H1 (cell line): ENCODE results near the gene VCX3A. TPM values are rescaled to one million over a fixed set of nuclear protein-coding genes. Genes with fewer than 3 reads are reported as not detected.

ENCODE experiments used
- CTCF ChIA-PET: fragments of 300-600 bp; sonication (Branson Sonifier 250); formaldehyde crosslinking; loops from one replicate; lab custom pipeline; 2021; ENCODE audit not compliant: partially characterized antibody; lab: Charles Lee
- POLR2A ChIA-PET: fragments of 300-600 bp; sonication (Branson Sonifier 250); formaldehyde crosslinking; loops from one replicate; lab custom pipeline; 2021; ENCODE audit warnings: inconsistent platforms; ENCODE audit not compliant: partially characterized antibody; lab: Charles Lee
- DNase-seq, 2 experiments: peaks; one replicate each; pipeline versions ENCODE4 v3.0.0 to v3.0.0-alpha.2; 2010 to 2022; ENCODE audit warnings: low spot score in 2 of 2, low read depth in 1 of 2, mixed read lengths in 1 of 2
- FAIRE-seq: peaks from 2 replicates; lab custom pipeline; 2011; peaks lifted over from hg19 to GRCh38; lab: Jason Lieb, UNC
- H2AFZ ChIP-seq: 2 replicates; pipeline ENCODE4 v1.8.1; 2012; ENCODE audit warnings: low read length, inconsistent platforms
- H2AK5ac ChIP-seq: 2 replicates; pipeline ENCODE4 v1.6.1; 2013; ENCODE audit warnings: low read depth, low read length
- H2BK120ac ChIP-seq: replicated peaks from 2 replicates; pipeline ENCODE3; 2013; ENCODE audit warnings: low read depth, low read length, inconsistent platforms
- H2BK12ac ChIP-seq: 2 replicates; pipeline ENCODE4 v1.6.1; 2013; ENCODE audit warnings: low read depth, low read length
- H2BK15ac ChIP-seq: 2 replicates; pipeline ENCODE4 v1.6.1; 2013; ENCODE audit warnings: low read length
- H2BK20ac ChIP-seq: 2 replicates; pipeline ENCODE4 v1.6.1; 2013; ENCODE audit warnings: low read length
- H2BK5ac ChIP-seq: 2 replicates; pipeline ENCODE4 v1.6.1; 2013; ENCODE audit warnings: low read depth, low read length
- H3K14ac ChIP-seq: 2 replicates; pipeline ENCODE4 v1.6.1; 2013; ENCODE audit warnings: inconsistent platforms; ENCODE audit not compliant: insufficient read length
- H3K18ac ChIP-seq: 2 replicates; pipeline ENCODE4 v1.6.1; 2013; ENCODE audit warnings: low read length; ENCODE audit errors: extremely low read depth
- H3K23ac ChIP-seq: 2 replicates; pipeline ENCODE4 v1.6.1; 2013; ENCODE audit warnings: inconsistent platforms; ENCODE audit not compliant: insufficient read length
- H3K23me2 ChIP-seq: 2 replicates; pipeline ENCODE4 v1.6.1; 2013; ENCODE audit warnings: low read depth, low read length
- H3K27ac ChIP-seq: 2 replicates; pipeline ENCODE4 v1.6.1; 2011; ENCODE audit warnings: low read depth, low read length, inconsistent platforms
- H3K27me3 ChIP-seq, 4 experiments: replicated peaks in 1 of 4; 1 replicate in 1 of 4; 2 replicates in 3 of 4; pipeline versions ENCODE4 v1.6.1 to v1.8.1; 2011 to 2013; ENCODE audit warnings: low read length in 3 of 4, mild to moderate bottlenecking in 3 of 4, inconsistent platforms in 2 of 4, mixed read lengths in 2 of 4, moderate library complexity in 1 of 4; ENCODE audit not compliant: control insufficient read depth in 3 of 4, insufficient read depth in 3 of 4; ENCODE audit errors: extremely low read depth in 1 of 4
- H3K36me3 ChIP-seq, 4 experiments: 2 replicates each; pipeline versions ENCODE4 v1.6.1 to v1.8.1; 2011 to 2013; ENCODE audit warnings: mild to moderate bottlenecking in 4 of 4, low read length in 3 of 4, moderate library complexity in 2 of 4, control low read depth in 1 of 4, inconsistent platforms in 1 of 4; ENCODE audit not compliant: insufficient read depth in 4 of 4, control insufficient read depth in 2 of 4
- H3K4ac ChIP-seq: replicated peaks from 2 replicates; pipeline ENCODE3; 2013; ENCODE audit warnings: low read length, low read depth, mixed read lengths, inconsistent platforms; ENCODE audit not compliant: insufficient read length
- H3K4me1 ChIP-seq, 4 experiments: replicated peaks in 1 of 4; 1 replicate in 1 of 4; 2 replicates in 3 of 4; pipeline versions ENCODE4 v1.6.1 to v1.8.1; 2011 to 2013; ENCODE audit warnings: low read length in 3 of 4, inconsistent platforms in 2 of 4, mixed read lengths in 1 of 4; ENCODE audit not compliant: insufficient read depth in 4 of 4, control insufficient read depth in 3 of 4
- H3K4me2 ChIP-seq, 2 experiments: 2 replicates each; pipeline versions ENCODE4 v1.6.1 to v1.8.1; 2011 to 2013; ENCODE audit warnings: low read depth in 2 of 2, low read length in 2 of 2, control low read depth in 1 of 2, inconsistent platforms in 1 of 2, mild to moderate bottlenecking in 1 of 2; ENCODE audit not compliant: insufficient read depth in 1 of 2
- H3K4me3 ChIP-seq, 4 experiments: fragments of 200-600, 300-600 bp in 1 of 4; sonication (generic), shearing (Covaris generic), sonication (Bioruptor Twin) in 1 of 4; 2 replicates each; pipeline versions ENCODE4 v1.5.1 to v1.8.1; 2011 to 2016; ENCODE audit warnings: low read length in 4 of 4, low read depth in 3 of 4, control low read depth in 2 of 4, inconsistent platforms in 2 of 4, mild to moderate bottlenecking in 2 of 4, mixed read lengths in 1 of 4, moderate library complexity in 1 of 4; ENCODE audit not compliant: insufficient read depth in 2 of 4; ENCODE audit errors: extremely low read depth in 1 of 4
- H3K56ac ChIP-seq: replicated peaks from 2 replicates; pipeline ENCODE3; 2013; ENCODE audit warnings: low read depth, mild to moderate bottlenecking, mixed read lengths, low read length, inconsistent platforms; ENCODE audit not compliant: insufficient read length
- H3K79me1 ChIP-seq: 2 replicates; pipeline ENCODE4 v1.6.1; 2013; ENCODE audit warnings: low read depth, low read length, control low read depth
- H3K79me2 ChIP-seq, 2 experiments: 2 replicates each; pipeline versions ENCODE4 v1.6.1 to v1.8.1; 2012 to 2013; ENCODE audit warnings: low read length in 2 of 2, mild to moderate bottlenecking in 2 of 2, inconsistent platforms in 1 of 2; ENCODE audit not compliant: insufficient read depth in 2 of 2, control insufficient read depth in 1 of 2
- H3K9ac ChIP-seq, 4 experiments: replicated peaks in 1 of 4; 1 replicate in 1 of 4; 2 replicates in 3 of 4; pipeline versions ENCODE4 v1.6.1 to v1.8.1; 2011 to 2013; ENCODE audit warnings: low read depth in 3 of 4, low read length in 3 of 4, control low read depth in 2 of 4, mild to moderate bottlenecking in 2 of 4, moderate library complexity in 2 of 4, inconsistent platforms in 1 of 4; ENCODE audit errors: extremely low read depth in 1 of 4
- H3K9me3 ChIP-seq, 2 experiments: 2 replicates each; pipeline versions ENCODE4 v1.6.1 to v1.8.1; 2012 to 2013; ENCODE audit warnings: mild to moderate bottlenecking in 2 of 2, moderate library complexity in 2 of 2, control low read depth in 1 of 2, inconsistent platforms in 1 of 2, low read depth in 1 of 2, low read length in 1 of 2, mixed read lengths in 1 of 2; ENCODE audit not compliant: insufficient read depth in 2 of 2
- H4K20me1 ChIP-seq, 2 experiments: replicated peaks in 1 of 2; 2 replicates each; pipeline versions ENCODE3 to v1.8.1; 2011 to 2013; ENCODE audit warnings: inconsistent platforms in 2 of 2, low read length in 2 of 2, mild to moderate bottlenecking in 1 of 2; ENCODE audit not compliant: insufficient read depth in 2 of 2, control insufficient read depth in 1 of 2
- H4K5ac ChIP-seq: 2 replicates; pipeline ENCODE4 v1.6.1; 2013; ENCODE audit warnings: low read length, low read depth, mixed read lengths, inconsistent platforms; ENCODE audit not compliant: insufficient read length
- H4K8ac ChIP-seq: 2 replicates; pipeline ENCODE4 v1.8.0; 2013; ENCODE audit warnings: mild to moderate bottlenecking, moderate library complexity, low read length, inconsistent platforms; ENCODE audit not compliant: insufficient read depth; ENCODE audit errors: extremely low read depth
- H4K91ac ChIP-seq: replicated peaks from 2 replicates; pipeline ENCODE3; 2013; ENCODE audit warnings: low read length, mixed read lengths, inconsistent platforms; ENCODE audit not compliant: insufficient read length
- SIX5 ChIP-seq: IDR thresholded peaks from 2 replicates; pipeline ENCODE4 v1.6.1; 2011; ENCODE audit warnings: mild to moderate bottlenecking, low read depth, low read length
- WGBS, 2 experiments: shearing (Covaris generic) in 1 of 2; methylation state at CpG; one replicate each; pipeline versions ENCODE4 v1.1.6 to v1.1.7; 2013 to 2015; ENCODE audit warnings: low lambda C conversion rate in 2 of 2, mixed read lengths in 2 of 2, inconsistent platforms in 1 of 2, low coverage in 1 of 2, missing lambda C conversion rate in 1 of 2; ENCODE audit not compliant: insufficient replicate concordance in 2 of 2, insufficient coverage in 1 of 2, insufficient read length in 1 of 2; ENCODE audit errors: extremely low coverage in 1 of 2, missing lambda C conversion rate in 1 of 2; 5-methylcytosine and 5-hydroxymethylcytosine counted together
- polyA plus RNA-seq, 7 experiments: library from polyadenylated mRNA; depleted of rRNA in 3 of 7; stranded (reverse) in 5 of 7; unstranded in 2 of 7; fragments of >200 nt in 5 of 7; fragments of 200-250 nt in 2 of 7; gene quantifications; 1 replicate in 5 of 7; 2 replicates in 1 of 7; 4 replicates in 1 of 7; pipeline versions ENCODE4 v1.2.1 to v1.2.3, GENCODE V29; 2011 to 2013; ENCODE audit warnings: missing spikeins in 2 of 7, mixed read lengths in 2 of 7
- total RNA-seq: library from RNA; stranded (reverse); fragmentation: NEBNext Ultra II Directional; extraction: Animal tissue kit (Norgen Biotek cat#: 25700); gene quantifications from 2 replicates; pipeline ENCODE4 v1.2.1, GENCODE V29; 2021

The VCX3A gene
- total and polyA plus RNA-seq, 2 of the 8 experiments (the other 6 are each of a cell fraction or from before 2014, with no cell fraction given), result 0.38 to 0.63 TPM

DNA sequence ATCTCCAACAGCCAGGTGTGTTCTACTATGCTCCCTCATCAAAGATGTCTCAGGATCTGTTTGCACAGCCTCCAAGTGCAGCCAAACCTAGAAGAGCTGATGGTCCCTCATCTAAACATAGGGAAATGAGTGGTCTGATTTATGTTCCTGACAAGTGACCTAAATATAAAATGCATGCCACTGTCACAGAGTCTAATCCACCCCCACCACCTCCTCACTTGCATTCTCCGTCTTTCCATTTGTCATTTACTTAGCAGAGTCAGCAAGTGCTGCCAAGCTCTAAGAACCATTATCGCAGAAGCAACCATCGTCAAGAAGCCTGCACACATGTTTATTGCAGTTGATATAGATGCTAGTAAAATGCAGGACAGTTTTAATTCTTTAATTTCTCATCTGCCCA, 33.1 kb upstream of the VCX3A start:
- Histone ChIP-seq H3K18ac (no peak overlapping the region), H3K27ac (no peak overlapping the region), H3K14ac (no peak overlapping the region), H3K23ac (no peak overlapping the region), H4K5ac (no peak overlapping the region), H2BK120ac (no peak overlapping the region), H3K4me3 (no peak overlapping the region), H3K79me1 (no peaks in the 10 kb centered on the region), H3K79me2 (no peaks in the 10 kb centered on the region), H3K36me3 (no peaks in the 10 kb centered on the region), H3K4me2 (no peak overlapping the region), H4K91ac (no peak overlapping the region), H3K56ac (no peak overlapping the region), H2BK5ac (no peak overlapping the region), H3K23me2 (no peaks in the 10 kb centered on the region), H3K4me1 (no peaks in the 10 kb centered on the region), H3K27me3 (no peaks in the 10 kb centered on the region), H4K8ac (no peak overlapping the region), H2BK12ac (no peak overlapping the region), H2BK20ac (no peak overlapping the region), H4K20me1 (no peaks in the 10 kb centered on the region), H2AFZ (no peak overlapping the region), H3K9ac (no peak overlapping the region), H3K4ac (no peak overlapping the region), H3K9me3 (no peaks in the 10 kb centered on the region), H2AK5ac (no peak overlapping the region), H2BK15ac (no peak overlapping the region)
- ChIA-PET POLR2A (no interaction called here), CTCF (no interaction called here)
- FAIRE-seq (no peak), DNase-seq (no peak)
- WGBS, 2 experiments, result 79% methylated on average over 3 of the region's 3 CpGs; no CpG with 5 or more reads in 1 of the 2 experiments
- TF ChIP-seq SIX5, result no peak
